Central memory CD8-positive, alpha-beta T cell (primary cell): ENCODE data around the gene PDLIM5.
"Not testable (repeated sequence)": the region's sequence is repeated elsewhere in the genome, so short reads cannot be mapped to it uniquely, and the experiment has no call there.

ENCODE experiments used
- ATAC-seq: fragments of 150-1000 bp; cut with Tn5 transposase; replicated peaks from 2 replicates; pipeline ENCODE4 v1.10.0; 2022; ENCODE audit warnings: mild to moderate bottlenecking, moderate FRiP score, moderate number of reproducible peaks; ENCODE audit not compliant: poor library complexity, severe bottlenecking; ENCODE audit errors: extremely low read depth
- DNase-seq, 2 donors: peaks; one replicate each; pipeline ENCODE4 v3.0.0; 2021; ENCODE audit warnings: low spot score in 2 of 2
- H3K27ac Mint-ChIP-seq: one replicate; pipeline ENCODE4 v1.8.0; 2022; ENCODE audit warnings: low read depth, mild to moderate bottlenecking, moderate library complexity, mixed read lengths
- H3K27me3 Mint-ChIP-seq: one replicate; pipeline ENCODE4 v1.8.0; 2022; ENCODE audit warnings: mixed read lengths
- H3K36me3 Mint-ChIP-seq: one replicate; pipeline ENCODE4 v1.8.0; 2022; ENCODE audit warnings: mild to moderate bottlenecking, moderate library complexity, mixed read lengths; ENCODE audit not compliant: insufficient read depth
- H3K4me1 Mint-ChIP-seq: one replicate; pipeline ENCODE4 v1.8.0; 2022; ENCODE audit warnings: mixed read lengths
- H3K4me3 Mint-ChIP-seq: one replicate; pipeline ENCODE4 v1.8.0; 2022; ENCODE audit warnings: mild to moderate bottlenecking, moderate library complexity, mixed read lengths
- H3K9me3 Mint-ChIP-seq: one replicate; pipeline ENCODE4 v1.8.0; 2022; ENCODE audit warnings: mixed read lengths

Gene PDLIM5

GRCh38 chr4:94653095-94653649 is 201.4 kb downstream of the PDLIM5 start:
- H3K36me3 Mint-ChIP-seq: peaks cover 6% of the 10 kb centered on the region
- H3K4me1 Mint-ChIP-seq: peaks cover 5% of the 10 kb centered on the region
- DNase-seq (no peak), ATAC-seq (no peak)
- no peak overlapping the region for H3K27ac Mint-ChIP-seq
- no peaks in the 10 kb centered on the region for H3K27me3 Mint-ChIP-seq
- no peaks in the 10 kb centered on the region for H3K9me3 Mint-ChIP-seq
- no peak overlapping the region for H3K4me3 Mint-ChIP-seq

- DNase-seq: no peak
- Mint-ChIP-seq H3K4me1 (peaks cover 5% of the 10 kb centered on the region), H3K27me3 (no peaks in the 10 kb centered on the region), H3K9me3 (no peaks in the 10 kb centered on the region), H3K36me3 (peaks cover 6% of the 10 kb centered on the region), H3K27ac (no peak overlapping the region), H3K4me3 (no peak overlapping the region)
- no peak for ATAC-seq
These were observed 202.4 kb downstream of the PDLIM5 start for GRCh38 chr4:94653984-94654609.

DNA sequence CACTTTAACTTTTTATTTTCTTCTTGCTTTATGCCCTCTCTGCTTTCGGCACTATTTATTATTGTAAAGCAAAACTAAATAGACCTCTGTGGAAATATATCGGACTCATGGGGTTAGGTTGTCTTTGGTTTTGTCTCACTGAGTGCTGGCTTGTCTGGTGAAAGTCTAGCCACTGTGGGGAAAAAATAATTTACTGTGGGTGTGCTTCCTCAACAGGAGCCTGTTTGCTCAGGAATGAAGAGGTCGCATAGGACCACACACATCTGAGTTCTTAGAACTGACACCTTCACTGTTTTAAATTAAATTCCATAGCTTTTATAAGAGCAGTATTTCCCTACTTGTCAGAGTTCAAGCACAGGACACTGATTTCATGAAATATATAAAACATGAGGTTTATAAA is 203.0 kb downstream of the PDLIM5 start:
- Mint-ChIP-seq H3K27ac (no peak overlapping the region), H3K36me3 (peaks cover 6% of the 10 kb centered on the region), H3K4me1 (no peaks in the 10 kb centered on the region), H3K9me3 (no peaks in the 10 kb centered on the region), H3K27me3 (no peaks in the 10 kb centered on the region), H3K4me3 (no peak overlapping the region)
- DNase-seq (no peak), ATAC-seq (no peak)

GRCh38 chr4:94660614-94661013 is 208.9 kb downstream of the PDLIM5 start:
- Mint-ChIP-seq H3K36me3 (peaks cover 12% of the 10 kb centered on the region), H3K9me3 (peaks cover 5% of the 10 kb centered on the region), H3K4me3 (no peak overlapping the region), H3K27ac (no peak overlapping the region), H3K4me1 (no peaks in the 10 kb centered on the region), H3K27me3 (no peaks in the 10 kb centered on the region)
- no peak for ATAC-seq
- no peak for DNase-seq

- ATAC-seq, H3K4me3 Mint-ChIP-seq, H3K36me3 Mint-ChIP-seq, H3K27ac Mint-ChIP-seq, H3K9me3 Mint-ChIP-seq, DNase-seq, H3K4me1 Mint-ChIP-seq, H3K27me3 Mint-ChIP-seq: not testable (repeated sequence)
These were observed 213.3 kb downstream of the PDLIM5 start for GRCh38 chr4:94665021-94665420.

GRCh38 chr4:94665500-94666404 is 214.0 kb downstream of the PDLIM5 start:
- Mint-ChIP-seq H3K4me1 (no peaks in the 10 kb centered on the region), H3K36me3 (peaks cover 7% of the 10 kb centered on the region), H3K27me3 (no peaks in the 10 kb centered on the region), H3K27ac (no peak overlapping the region), H3K9me3 (no peaks in the 10 kb centered on the region), H3K4me3 (no peak overlapping the region)
- no peak for DNase-seq
- ATAC-seq: no peak

DNA sequence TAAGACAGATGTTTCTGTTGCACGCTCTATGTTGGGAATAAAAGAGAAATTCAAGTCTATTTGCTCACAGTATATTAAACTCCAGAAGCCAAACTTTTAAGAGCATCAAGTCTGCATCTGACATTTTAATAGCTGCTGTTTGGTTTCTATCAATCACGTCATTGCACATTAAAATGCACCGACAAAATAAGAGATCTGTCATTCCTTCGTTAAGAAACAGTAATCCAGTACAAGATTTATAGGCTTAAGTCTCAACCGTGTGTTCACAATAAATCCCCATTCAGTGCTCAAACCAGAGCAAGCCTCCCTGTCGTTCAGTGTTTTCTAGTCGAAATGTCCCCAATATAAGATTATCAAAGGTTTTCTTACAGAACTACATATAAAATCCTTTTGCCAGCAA is 217.0 kb downstream of the PDLIM5 start:
- Mint-ChIP-seq H3K36me3 (peaks cover 2% of the 10 kb centered on the region), H3K27me3 (no peaks in the 10 kb centered on the region), H3K4me1 (no peaks in the 10 kb centered on the region), H3K27ac (no peak overlapping the region), H3K9me3 (no peaks in the 10 kb centered on the region), H3K4me3 (no peak overlapping the region)
- ATAC-seq (no peak), DNase-seq (no peak)

GRCh38 chr4:94669672-94670664 is 218.2 kb downstream of the PDLIM5 start:
- no peaks in the 10 kb centered on the region for H3K9me3 Mint-ChIP-seq
- no peak overlapping the region for H3K4me3 Mint-ChIP-seq
- no peak overlapping the region for H3K27ac Mint-ChIP-seq
- no peaks in the 10 kb centered on the region for H3K4me1 Mint-ChIP-seq
- ATAC-seq: no peak
- no peak for DNase-seq
- H3K36me3 Mint-ChIP-seq: peaks cover 2% of the 10 kb centered on the region
- no peaks in the 10 kb centered on the region for H3K27me3 Mint-ChIP-seq

GRCh38 chr4:94671113-94671512 is 219.4 kb downstream of the PDLIM5 start:
- no peak for ATAC-seq
- no peak for DNase-seq
- Mint-ChIP-seq H3K4me3 (no peak overlapping the region), H3K27ac (no peak overlapping the region), H3K4me1 (no peaks in the 10 kb centered on the region), H3K36me3 (no peaks in the 10 kb centered on the region), H3K27me3 (no peaks in the 10 kb centered on the region), H3K9me3 (no peaks in the 10 kb centered on the region)

DNA sequence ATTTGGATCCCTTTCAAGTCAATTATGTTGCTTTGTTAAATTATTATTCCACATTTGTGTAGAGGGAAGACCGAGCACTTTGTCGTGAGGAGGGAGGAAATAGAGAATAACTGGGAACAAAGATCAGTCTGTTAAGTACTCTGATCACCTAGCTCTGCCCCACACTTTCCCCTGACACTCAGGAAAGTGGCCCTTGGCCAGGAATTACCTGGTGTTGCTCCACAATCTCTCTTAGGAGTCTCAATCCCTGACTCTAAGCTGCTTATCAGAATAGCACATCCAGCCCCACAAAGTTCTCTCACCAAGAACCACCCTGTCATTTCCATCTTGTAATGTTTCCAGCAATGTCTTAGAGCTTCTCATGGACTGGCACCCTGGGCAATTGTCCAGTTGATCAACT is 222.2 kb downstream of the PDLIM5 start:
- ATAC-seq (no peak), DNase-seq (no peak)
- H3K4me3 Mint-ChIP-seq: no peak overlapping the region
- H3K4me1 Mint-ChIP-seq: no peaks in the 10 kb centered on the region
- no peaks in the 10 kb centered on the region for H3K36me3 Mint-ChIP-seq
- no peak overlapping the region for H3K27ac Mint-ChIP-seq
- peaks cover 9% of the 10 kb centered on the region for H3K27me3 Mint-ChIP-seq
- no peaks in the 10 kb centered on the region for H3K9me3 Mint-ChIP-seq

- H3K4me3 Mint-ChIP-seq: no peak overlapping the region
- H3K27me3 Mint-ChIP-seq: peaks cover 20% of the 10 kb centered on the region
- ATAC-seq (no peak), DNase-seq (no peak)
- H3K9me3 Mint-ChIP-seq: no peaks in the 10 kb centered on the region
- no peaks in the 10 kb centered on the region for H3K36me3 Mint-ChIP-seq
- no peak overlapping the region for H3K27ac Mint-ChIP-seq
- H3K4me1 Mint-ChIP-seq: no peaks in the 10 kb centered on the region
These were observed 225.2 kb downstream of the PDLIM5 start for GRCh38 chr4:94676970-94677369.

- DNase-seq (no peak), ATAC-seq (no peak)
- no peak overlapping the region for H3K4me3 Mint-ChIP-seq
- no peaks in the 10 kb centered on the region for H3K36me3 Mint-ChIP-seq
- peaks cover 20% of the 10 kb centered on the region for H3K27me3 Mint-ChIP-seq
- no peaks in the 10 kb centered on the region for H3K9me3 Mint-ChIP-seq
- no peak overlapping the region for H3K27ac Mint-ChIP-seq
- H3K4me1 Mint-ChIP-seq: no peaks in the 10 kb centered on the region
These were observed 227.2 kb downstream of the PDLIM5 start for GRCh38 chr4:94678896-94679295.
